ENCODE data around the gene XYLT1. TPM values are rescaled to one million over a fixed set of nuclear protein-coding genes. Genes with fewer than 3 reads are reported as not detected.

Gene XYLT1
- total and polyA plus RNA-seq, 2 of the 4 experiments (the other 2 are of a cell fraction): 9.0 to 12.7 TPM

- no peak overlapping the region for H3K56ac ChIP-seq (ENCODE audit: extremely low read depth, insufficient read depth, low read length)
- H3K4me3 ChIP-seq (ENCODE audit: insufficient read depth, low read depth, low read length): no peak overlapping the region
- dilution Hi-C loops (cut with HindIII; ENCODE audit: low sequenced_read_pairs, unreplicated experiment) (no loop called here), in situ Hi-C loops (cut with MboI; ENCODE audit: low sequenced_read_pairs) (no loop called here), intact Hi-C loops (cut with micrococcal nuclease) (loop anchor here (1.0 kb wide), 1 partner anchor 163 kb away; no protein-coding TSS in a partner anchor)
- H3K14ac ChIP-seq (replicated peaks; ENCODE audit: low read depth, low read length): no peak overlapping the region
- DNase-seq: no peak
- no peak overlapping the region for H4K91ac ChIP-seq (ENCODE audit: insufficient read depth, low read depth, low read length)
- H2BK120ac ChIP-seq (ENCODE audit: low read depth, low read length): no peak overlapping the region
- H3K79me1 ChIP-seq (ENCODE audit: low read depth in 1 of 2, low read length in 2 of 2): peaks cover 0 to 11% of the 10 kb centered on the region in 2 experiments; a peak in 2 of 4 replicates
- no peak overlapping the region for H4K5ac ChIP-seq (ENCODE audit: low read depth, low read length)
- no peak for ATAC-seq (ENCODE audit: low read depth)
- no peak overlapping the region for H2BK20ac ChIP-seq (ENCODE audit: low read depth, low read length)
- no peak overlapping the region for H3K18ac ChIP-seq (ENCODE audit: low read depth, low read length)
- TF ChIP-seq RCOR1 (IDR thresholded peaks at IDR 0.05; ENCODE audit: insufficient replicate concordance, low read length) (no peak), CTCF (conservative IDR thresholded peaks at IDR 0.05; ENCODE audit: low read depth, low read length) (no peak), CEBPB (IDR thresholded peaks at IDR 0.05; ENCODE audit: low read depth, low read length) (no peak), MXI1 (IDR thresholded peaks at IDR 0.05; ENCODE audit: borderline replicate concordance, low read depth, low read length) (no peak), NFE2L2 (IDR thresholded peaks at IDR 0.05; ENCODE audit: low read depth, low read length) (no peak), CHD1 (IDR thresholded peaks at IDR 0.05; ENCODE audit: low read depth, low read length) (no peak), MAFK (IDR thresholded peaks at IDR 0.05; ENCODE audit: low read depth, low read length) (no peak), FOS (IDR thresholded peaks at IDR 0.05; ENCODE audit: low read depth, low read length) (no peak), RFX5 (IDR thresholded peaks at IDR 0.05; ENCODE audit: low read depth, low read length) (no peak), BHLHE40 (IDR thresholded peaks at IDR 0.05; ENCODE audit: low read depth, low read length) (no peak)
- no peaks in the 10 kb centered on the region for H3K9me1 ChIP-seq (ENCODE audit: insufficient read depth, low read length)
- no peak overlapping the region for H3K4ac ChIP-seq (ENCODE audit: low read depth, low read length)
- H2AK5ac ChIP-seq (ENCODE audit: low read depth, low read length): no peak overlapping the region
- 100% methylated on average over 1 of the region's 6 CpGs; no CpG with 5 or more reads in 1 of the 2 experiments for WGBS, 2 experiments (ENCODE audit: extremely low coverage in 2 of 2, insufficient read length in 1 of 2)
- no peak overlapping the region for H2BK15ac ChIP-seq (ENCODE audit: low read depth, low read length)
- H2AK9ac ChIP-seq (replicated peaks; ENCODE audit: low read depth, low read length, poor library complexity): no peak overlapping the region
- no peak overlapping the region for H2BK5ac ChIP-seq (ENCODE audit: low read depth, low read length, poor library complexity, severe bottlenecking)
- H3K27ac ChIP-seq (ENCODE audit: insufficient read depth, low read length): no peak overlapping the region
- H2AFZ ChIP-seq (replicated peaks; ENCODE audit: low read length, poor library complexity): no peak overlapping the region
- no peaks in the 10 kb centered on the region for H3K9me3 ChIP-seq (ENCODE audit: control insufficient read depth, insufficient read depth, low read length)
- ChIA-PET POLR2A (ENCODE audit: unreplicated experiment) (no interaction called here), CTCF (no interaction called here)
- no peaks in the 10 kb centered on the region for H3K4me1 ChIP-seq (ENCODE audit: control insufficient read depth, insufficient read depth, low read length)
- H3K36me3 ChIP-seq (ENCODE audit: control insufficient read depth, insufficient read depth, low read length): no peaks in the 10 kb centered on the region
- no peak overlapping the region for H4K8ac ChIP-seq (ENCODE audit: low read depth in 2 of 2, low read length in 2 of 2)
- H4K20me1 ChIP-seq (ENCODE audit: insufficient read depth, low read length): no peaks in the 10 kb centered on the region
- H3K27me3 ChIP-seq (ENCODE audit: control insufficient read depth, insufficient read depth, low read length): no peaks in the 10 kb centered on the region
- H3K9ac ChIP-seq (ENCODE audit: low read depth, low read length): no peak overlapping the region
- H3K23ac ChIP-seq (ENCODE audit: low read depth, low read length): no peak overlapping the region
- BruUV-seq (replicated peaks): no TSS peak
- no peak overlapping the region for H3K4me2 ChIP-seq (ENCODE audit: low read depth, low read length)
Measured at GRCh38 chr16:17305694-17306093, 165.1 kb downstream of the XYLT1 start.
